HG03139 (cell line): ENCODE results near the gene CX3CL1.

Experiments used
- ATAC-seq: cut with Tn5 transposase; IDR thresholded peaks from one replicate; pipeline ENCODE4 v1.9.1; 2021; ENCODE audit not compliant: unreplicated experiment

The CX3CL1 gene

GRCh38 chr16:57432989-57433388 lies 60.7 kb downstream of the CX3CL1 start:
- no peak for ATAC-seq

GRCh38 chr16:57434003-57434402 lies 61.7 kb downstream of the CX3CL1 start:
- ATAC-seq, result no peak
